Ovary (tissue), 9 donors: Measurements from ENCODE around the gene AUTS2. TPM values are rescaled to one million over a fixed set of nuclear protein-coding genes. Genes with fewer than 3 reads are reported as not detected.

Source experiments
- DNase-seq, 5 donors: peaks; one replicate each; pipeline ENCODE4 v3.0.0-alpha.2; 2019 to 2020
- H3K27ac ChIP-seq, 2 donors: fragments of 200-600 bp; one replicate each; pipeline versions ENCODE4 v1.5.1 to v1.8.0; 2019 to 2022
- H3K27me3 ChIP-seq: fragments of 200-600 bp; one replicate; pipeline ENCODE4 v1.8.0; 2022
- H3K36me3 ChIP-seq: fragments of 200-600 bp; sonication (generic); one replicate; pipeline ENCODE4 v1.5.1; 2019
- H3K4me1 ChIP-seq: one replicate; pipeline ENCODE4 v1.8.1; 2013; ENCODE audit warnings: mild to moderate bottlenecking, moderate library complexity; ENCODE audit not compliant: insufficient read depth
- H3K4me3 ChIP-seq: fragments of 200-600 bp; sonication (generic); one replicate; pipeline ENCODE4 v1.5.1; 2017
- H3K9me3 ChIP-seq, 2 donors: fragments of 200-600 bp in 1 of 2; sonication (generic) in 1 of 2; one replicate each; pipeline versions ENCODE4 v1.5.1 to v1.8.1; 2013 to 2019; ENCODE audit warnings: mild to moderate bottlenecking in 1 of 2, moderate library complexity in 1 of 2
- EP300 ChIP-seq: sonication (generic); formaldehyde crosslinking; IDR thresholded peaks from one replicate; pipeline ENCODE4 v1.6.1; 2017; ENCODE audit warnings: antibody characterized with exemption
- POLR2A ChIP-seq: fragments of 450-650 bp; IDR thresholded peaks from one replicate; pipeline ENCODE4 v1.6.1; 2017; ENCODE audit warnings: antibody characterized with exemption, mild to moderate bottlenecking, moderate library complexity
- WGBS, 3 donors: extraction: QIAGEN DNeasy Blood & Tissue Kit in 1 of 3; methylation state at CpG; one replicate each; pipeline versions ENCODE4 v1.1.5 to v1.1.7; 2013 to 2017; 5-methylcytosine and 5-hydroxymethylcytosine counted together
- intact Hi-C, 4 donors: fragments of 100-400 bp; cut with DNase I; formaldehyde crosslinking; loops; one replicate each; pipeline versions ENCODE4 v1.11.0 to v1.15.1; 2022 to 2023
- polyA plus RNA-seq, 2 donors: library from polyadenylated mRNA; stranded (reverse); fragments of 200-250 nt in 1 of 2; fragments of 350-450 nt in 1 of 2; fragmentation: Illumina TruSeq in 1 of 2; extraction: RNeasy Lipid Tissue Mini Kit (QIAGEN cat#74804) in 1 of 2; gene quantifications; one replicate each; pipeline ENCODE4 v1.2.3, GENCODE V29; 2013 to 2014
- total RNA-seq, 7 donors: library from RNA; depleted of rRNA in 2 of 7; stranded (reverse); fragments of >200 nt in 2 of 7; fragmentation: NEBNext Ultra II Directional in 3 of 7; extraction: Animal tissue kit (Norgen Biotek cat#: 25700) in 3 of 7; gene quantifications; one replicate each; pipeline versions ENCODE4 v1.1.0 to v1.2.4, GENCODE V29; 2016 to 2023
- TF ChIP-seq, protein P1 (sequence below), 3 donors: fragments of 450-650 bp in 2 of 3; fragments of 200-600 bp in 1 of 3; IDR thresholded peaks; one replicate each; pipeline versions ENCODE4 v1.5.1 to v1.8.0; 2016 to 2022; ENCODE audit warnings: antibody characterized with exemption in 3 of 3, mild to moderate bottlenecking in 1 of 3
- donor health status: DM: no; HTN: no; CAD: no; lungs with moderate emphysema.
- donor health status: DM: no; HTN: no; CAD: no.
- donor health status: Bipolar disorder and iron deficiency.
- donor health status: DM: yes; HTN: yes; CAD: no.
- donor health status: DM: no; HTN: no; CAD: no.
- donor health status: DM: yes; HTN: yes; CAD: no.

The AUTS2 gene
- total and polyA plus RNA-seq, 9 donors = 18.3 to 60.9 (median 44.9) TPM

DNA sequence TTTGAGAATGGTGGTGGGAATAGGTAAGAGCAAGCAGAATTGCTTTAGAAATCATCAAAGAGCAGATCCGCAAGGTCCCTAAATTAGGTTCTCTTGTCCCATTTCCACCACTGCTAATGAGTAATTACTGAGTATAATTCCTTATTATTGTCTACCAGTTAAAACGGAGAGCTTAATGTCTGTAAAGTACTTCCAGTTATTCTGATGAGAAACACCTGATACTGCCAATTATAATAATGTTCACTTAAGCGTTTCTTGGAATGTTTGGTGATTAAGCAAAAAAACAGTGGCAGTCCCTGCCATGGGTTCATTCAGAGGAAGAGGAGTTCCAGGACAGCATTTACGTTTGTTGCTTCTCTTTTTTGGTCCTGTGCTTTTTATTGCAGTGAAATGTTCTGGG, 1175.1 kb downstream of the AUTS2 start:
- Histone ChIP-seq H3K4me1 (peaks cover 6% of the 10 kb centered on the region), H3K27ac (no peak overlapping the region), H3K9me3 (no peaks in the 10 kb centered on the region), H3K27me3 (no peaks in the 10 kb centered on the region), H3K4me3 (no peak overlapping the region), H3K36me3 (no peaks in the 10 kb centered on the region)
- TF ChIP-seq, protein P1, sequence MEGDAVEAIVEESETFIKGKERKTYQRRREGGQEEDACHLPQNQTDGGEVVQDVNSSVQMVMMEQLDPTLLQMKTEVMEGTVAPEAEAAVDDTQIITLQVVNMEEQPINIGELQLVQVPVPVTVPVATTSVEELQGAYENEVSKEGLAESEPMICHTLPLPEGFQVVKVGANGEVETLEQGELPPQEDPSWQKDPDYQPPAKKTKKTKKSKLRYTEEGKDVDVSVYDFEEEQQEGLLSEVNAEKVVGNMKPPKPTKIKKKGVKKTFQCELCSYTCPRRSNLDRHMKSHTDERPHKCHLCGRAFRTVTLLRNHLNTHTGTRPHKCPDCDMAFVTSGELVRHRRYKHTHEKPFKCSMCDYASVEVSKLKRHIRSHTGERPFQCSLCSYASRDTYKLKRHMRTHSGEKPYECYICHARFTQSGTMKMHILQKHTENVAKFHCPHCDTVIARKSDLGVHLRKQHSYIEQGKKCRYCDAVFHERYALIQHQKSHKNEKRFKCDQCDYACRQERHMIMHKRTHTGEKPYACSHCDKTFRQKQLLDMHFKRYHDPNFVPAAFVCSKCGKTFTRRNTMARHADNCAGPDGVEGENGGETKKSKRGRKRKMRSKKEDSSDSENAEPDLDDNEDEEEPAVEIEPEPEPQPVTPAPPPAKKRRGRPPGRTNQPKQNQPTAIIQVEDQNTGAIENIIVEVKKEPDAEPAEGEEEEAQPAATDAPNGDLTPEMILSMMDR (IDR thresholded peaks at IDR 0.05) = no peak
- TF ChIP-seq EP300 = no peak
- TF ChIP-seq POLR2A = no peak
- 64 to 75% (median 72%) methylated on average over 4 of the region's 4 CpGs for WGBS, 3 donors
- intact Hi-C loops = no loop called here
- DNase-seq = no peak

DNA sequence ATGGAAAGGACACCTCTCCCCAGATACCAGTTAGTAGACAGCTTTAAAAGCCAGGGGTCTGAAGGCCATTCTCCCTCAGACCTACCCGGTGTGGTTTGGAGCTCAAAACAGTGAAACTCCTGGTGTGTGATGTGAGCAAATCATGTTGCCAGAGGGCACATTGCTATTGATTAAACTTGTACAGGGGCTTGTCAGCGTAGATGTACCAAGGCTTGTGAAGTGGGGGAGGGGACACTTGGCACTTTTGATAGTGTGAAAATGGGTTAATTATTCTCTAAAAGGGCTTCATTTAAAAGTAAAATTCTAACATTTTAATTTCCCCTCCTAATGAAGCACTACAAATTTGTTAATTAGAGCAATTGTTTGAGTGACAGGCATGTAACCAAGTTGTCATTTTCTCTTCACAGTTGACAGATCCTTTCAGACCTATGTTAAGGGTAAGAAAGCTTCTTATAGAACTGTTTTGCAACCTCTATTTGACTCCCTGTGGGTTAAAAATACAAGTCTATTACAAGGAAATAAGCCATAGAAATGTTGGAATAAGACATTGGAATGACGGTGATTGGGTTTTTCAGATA, 1176.8 kb downstream of the AUTS2 start:
- DNase-seq = no peak
- TF ChIP-seq EP300 (no peak), POLR2A (no peak)
- TF ChIP-seq, protein P1 (IDR thresholded peaks at IDR 0.05) = no peak
- Histone ChIP-seq H3K36me3 (no peaks in the 10 kb centered on the region), H3K27ac (peak overlapping the region in 1 of 2 donors; percentile 45), H3K4me3 (no peak overlapping the region), H3K9me3 (no peaks in the 10 kb centered on the region), H3K27me3 (no peaks in the 10 kb centered on the region), H3K4me1 (peaks cover 6% of the 10 kb centered on the region)
- intact Hi-C loops = no loop called here
- 93 to 96% (median 94%) methylated on average over 3 of the region's 3 CpGs for WGBS, 3 donors

DNA sequence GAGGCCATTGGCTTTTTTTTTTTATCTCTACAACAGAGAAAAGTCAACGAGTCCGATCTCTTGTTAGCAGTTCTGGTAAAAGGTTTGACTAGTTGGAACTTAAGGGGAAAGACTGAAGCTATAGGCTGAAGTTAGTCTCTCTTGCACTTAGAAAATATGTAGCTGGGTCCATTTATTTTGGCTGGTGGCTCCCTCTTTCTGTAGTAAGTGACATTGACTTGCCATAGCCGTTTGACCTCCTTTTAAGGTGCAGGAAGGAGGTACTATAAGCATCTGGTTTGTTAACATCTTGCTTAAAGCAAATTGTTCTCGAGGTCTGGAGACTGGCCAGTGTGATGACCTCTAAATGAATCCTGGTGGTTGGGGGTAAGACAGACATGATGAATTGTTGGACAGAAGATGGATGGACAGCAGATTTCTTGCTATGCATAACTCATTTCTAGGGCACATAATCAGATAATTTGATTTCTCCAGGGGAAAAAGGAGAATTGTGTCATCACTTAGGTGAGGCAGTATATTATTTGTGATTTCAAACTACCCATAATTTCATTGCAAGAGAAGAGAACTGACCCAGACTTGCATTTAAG, 1177.4 kb downstream of the AUTS2 start:
- H3K4me3 ChIP-seq = no peak overlapping the region

DNA sequence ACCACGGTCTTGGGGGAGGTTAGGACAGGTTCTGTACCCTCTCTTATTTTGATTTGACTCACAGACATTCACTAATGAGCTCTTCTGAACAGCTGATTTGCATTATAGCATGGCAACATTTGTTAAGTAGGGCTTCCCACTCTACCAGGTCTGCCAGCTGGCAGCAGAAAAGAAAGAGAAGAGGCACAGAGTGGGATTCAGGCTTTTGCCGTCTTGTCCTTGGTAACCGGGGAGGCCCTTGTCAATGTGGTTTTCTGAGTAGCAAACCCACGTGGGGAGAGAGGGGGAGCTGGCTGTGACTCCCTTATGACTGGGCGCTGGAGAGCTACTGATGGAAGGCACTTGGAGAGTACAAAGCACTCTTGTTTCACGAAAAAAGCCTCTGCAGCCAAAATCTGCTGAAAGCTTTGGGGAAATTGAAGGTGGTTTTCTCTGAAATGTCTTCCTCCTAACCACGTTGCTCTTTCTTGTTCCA, 1178.4 kb downstream of the AUTS2 start:
- peak; percentile 43 to 65 (median 60) for DNase-seq
- 8 to 15% (median 10%) methylated on average over 7 of the region's 7 CpGs for WGBS, 3 donors

More for the DNA sequence above, 1177.4 kb downstream of the AUTS2 start:
- WGBS, 3 donors = 70 to 74% (median 70%) methylated on average over 4 of the region's 4 CpGs
- TF ChIP-seq EP300 (no peak), POLR2A (no peak)
- TF ChIP-seq, protein P1 (IDR thresholded peaks at IDR 0.05) = no peak
- intact Hi-C loops = no loop called here
- Histone ChIP-seq H3K36me3 (no peaks in the 10 kb centered on the region), H3K27ac (peak overlapping the region in 1 of 2 donors; percentile 45), H3K4me1 (peaks cover 6% of the 10 kb centered on the region), H3K9me3 (no peaks in the 10 kb centered on the region), H3K27me3 (no peaks in the 10 kb centered on the region)
- no peak for DNase-seq

More for the DNA sequence above, 1178.4 kb downstream of the AUTS2 start:
- Histone ChIP-seq H3K4me1 (peaks cover 6% of the 10 kb centered on the region), H3K9me3 (no peaks in the 10 kb centered on the region), H3K27ac (peak overlapping the region in 1 of 2 donors; percentile 45), H3K4me3 (no peak overlapping the region), H3K36me3 (no peaks in the 10 kb centered on the region), H3K27me3 (no peaks in the 10 kb centered on the region)
- intact Hi-C loops = no loop called here
- TF ChIP-seq, protein P1 (IDR thresholded peaks at IDR 0.05) = no peak
- TF ChIP-seq EP300 (no peak), POLR2A (no peak)
